GM12878 (cell line): Measurements from ENCODE around the gene MGAT1. TPM values are rescaled to one million over a fixed set of nuclear protein-coding genes. Genes with fewer than 3 reads are reported as not detected.

Experiments used
- ATAC-seq: fragments of 200-7000 bp; cut with Tn5 transposase; 3 replicates; pipeline ENCODE4 v1.9.1; 2020; ENCODE audit warnings: mild to moderate bottlenecking, moderate library complexity
- BruUV-seq: library from RNA; stranded (reverse); fragments of 400-500 nt; replicated peaks from 2 replicates; lab custom pipeline; 2021; lab: Mats Ljungman, UMichigan
- CTCF ChIA-PET: fragments of 300-600 bp; sonication (Branson Sonifier 250); formaldehyde crosslinking; extraction: SDS; loops from one replicate; lab custom pipeline; 2021; ENCODE audit warnings: inconsistent platforms; lab: Yijun Ruan, JAX
- POLR2A ChIA-PET: fragments of 350-600 bp; formaldehyde crosslinking; extraction: SDS; loops from one replicate; lab custom pipeline; 2021; ENCODE audit warnings: inconsistent platforms; lab: Charles Lee
- RAD21 ChIA-PET: fragments of 300-600 bp; sonication (Branson Sonifier 250); formaldehyde crosslinking; loops from one replicate; lab custom pipeline; 2023; ENCODE audit warnings: antibody characterized with exemption; ENCODE audit not compliant: unreplicated experiment; lab: Charles Lee
- SMC1A ChIA-PET: fragments of 300-600 bp; sonication (Branson Sonifier 250); formaldehyde crosslinking; loops from one replicate; lab custom pipeline; 2023; ENCODE audit not compliant: unreplicated experiment, uncharacterized antibody; lab: Charles Lee
- DNase-seq: peaks from one replicate; pipeline ENCODE4 v3.0.0-alpha.2; 2011; ENCODE audit warnings: low read depth, low spot score
- FAIRE-seq: peaks from 3 replicates; lab custom pipeline; 2011; peaks lifted over from hg19 to GRCh38; lab: Jason Lieb, UNC
- H2AFZ ChIP-seq: 2 replicates; pipeline ENCODE4 v1.6.0; 2011; ENCODE audit warnings: low read depth, low read length, control low read depth; ENCODE audit not compliant: control insufficient read depth
- H3K27ac ChIP-seq: 2 replicates; pipeline ENCODE4 v1.5.1; 2011; ENCODE audit warnings: control low read depth; ENCODE audit not compliant: control insufficient read depth, insufficient read depth
- H3K27me3 ChIP-seq, 2 experiments: replicated peaks in 1 of 2; 2 replicates each; pipeline versions ENCODE4 v1.6.0 to v1.6.1; 2011; ENCODE audit warnings: low read length in 1 of 2; ENCODE audit not compliant: control insufficient read depth in 2 of 2, insufficient read depth in 2 of 2
- H3K36me3 ChIP-seq, 2 experiments: 2 replicates each; pipeline ENCODE4 v1.5.1; 2011; ENCODE audit warnings: low read length in 1 of 2; ENCODE audit not compliant: control insufficient read depth in 2 of 2, insufficient read depth in 2 of 2
- H3K4me1 ChIP-seq: 2 replicates; pipeline ENCODE4 v1.6.1; 2011; ENCODE audit warnings: mild to moderate bottlenecking, low read length, moderate library complexity, mixed read lengths; ENCODE audit not compliant: control insufficient read depth, insufficient read depth
- H3K4me2 ChIP-seq: 2 replicates; pipeline ENCODE4 v1.6.0; 2011; ENCODE audit warnings: control low read depth; ENCODE audit not compliant: control insufficient read depth, insufficient read depth
- H3K4me3 ChIP-seq: fragments of 200-600 bp; sonication (generic); 2 replicates; pipeline ENCODE4 v1.5.1; 2016
- H3K79me2 ChIP-seq: 2 replicates; pipeline ENCODE4 v1.6.0; 2011; ENCODE audit warnings: low read length; ENCODE audit not compliant: control insufficient read depth, insufficient read depth
- H3K9ac ChIP-seq: 2 replicates; pipeline ENCODE4 v1.8.0; 2011; ENCODE audit warnings: low read length, control low read depth, mixed read lengths; ENCODE audit not compliant: control insufficient read depth, insufficient read depth
- H3K9me3 ChIP-seq: replicated peaks from 3 replicates; pipeline ENCODE4 v1.5.1; 2011; ENCODE audit warnings: mild to moderate bottlenecking, low read length; ENCODE audit not compliant: control insufficient read depth, insufficient read depth
- H4K20me1 ChIP-seq: 2 replicates; pipeline ENCODE4 v1.6.0; 2011; ENCODE audit not compliant: control insufficient read depth, insufficient read depth
- ETV6 ChIP-seq, 2 experiments: fragments of 450-650 bp in 1 of 2; IDR thresholded peaks in 1 of 2; conservative IDR thresholded peaks in 1 of 2; 2 replicates each; pipeline ENCODE4 v1.6.1; 2014; ENCODE audit warnings: antibody characterized with exemption in 1 of 2, borderline replicate concordance in 1 of 2, low read depth in 1 of 2, mild to moderate bottlenecking in 1 of 2, moderate library complexity in 1 of 2
- HDAC2 ChIP-seq: fragments of 200-600 bp; sonication (generic); IDR thresholded peaks from 2 replicates; pipeline ENCODE4 v1.6.1; 2017
- JUND ChIP-seq: IDR thresholded peaks from 2 replicates; pipeline ENCODE4 v1.6.1; 2012; ENCODE audit warnings: low read depth, mild to moderate bottlenecking, low read length, improper control_type of control experiment, moderate library complexity
- KAT2A ChIP-seq: conservative IDR thresholded peaks from 2 replicates; pipeline ENCODE4 v1.6.1; 2011; ENCODE audit warnings: low read depth, low read length; ENCODE audit not compliant: control insufficient read depth
- MEF2B ChIP-seq: fragments of 450-650 bp; IDR thresholded peaks from 2 replicates; pipeline ENCODE4 v1.6.1; 2018; ENCODE audit warnings: mild to moderate bottlenecking, moderate library complexity; ENCODE audit not compliant: partially characterized antibody, poor library complexity, severe bottlenecking
- NFXL1 ChIP-seq: fragments of 450-650 bp; IDR thresholded peaks from 2 replicates; pipeline ENCODE4 v1.6.1; 2017; ENCODE audit warnings: antibody characterized with exemption, mild to moderate bottlenecking, borderline replicate concordance
- PAX8 ChIP-seq: fragments of 450-650 bp; IDR thresholded peaks from 2 replicates; pipeline ENCODE4 v1.6.1; 2017; ENCODE audit warnings: mild to moderate bottlenecking, moderate library complexity
- PML ChIP-seq: IDR thresholded peaks from 2 replicates; pipeline ENCODE4 v1.6.1; 2012; ENCODE audit warnings: low read length, inconsistent platforms
- RBBP5 ChIP-seq: fragments of 200-600 bp; sonication (generic); conservative IDR thresholded peaks from 2 replicates; pipeline ENCODE4 v1.6.1; 2016
- SP1 ChIP-seq: IDR thresholded peaks from one replicate; pipeline ENCODE4 v1.6.1; 2011; ENCODE audit warnings: low read depth, low read length
- TAF1 ChIP-seq: IDR thresholded peaks from 2 replicates; pipeline ENCODE4 v1.6.1; 2011; ENCODE audit warnings: mild to moderate bottlenecking, low read depth, low read length, borderline replicate concordance
- TCF3 ChIP-seq: IDR thresholded peaks from 2 replicates; pipeline ENCODE4 v1.6.1; 2012; ENCODE audit warnings: low read depth, mild to moderate bottlenecking, low read length, borderline replicate concordance; ENCODE audit not compliant: insufficient read depth
- TCF7 ChIP-seq: IDR thresholded peaks from 2 replicates; pipeline ENCODE4 v1.6.1; 2014; ENCODE audit warnings: antibody characterized with exemption, borderline replicate concordance
- ZSCAN29 ChIP-seq: fragments of 450-650 bp; IDR thresholded peaks from 2 replicates; pipeline ENCODE4 v1.6.1; 2017; ENCODE audit warnings: mild to moderate bottlenecking, moderate library complexity
- WGBS: methylation state at CpG from one replicate; pipeline ENCODE4 v1.1.6; 2016; ENCODE audit warnings: low lambda C conversion rate; ENCODE audit not compliant: insufficient replicate concordance, insufficient coverage; ENCODE audit errors: missing lambda C conversion rate; 5-methylcytosine and 5-hydroxymethylcytosine counted together
- in situ Hi-C: fragments of 300-500 bp; cut with MboI; formaldehyde crosslinking; loops from 9 replicates; pipeline ENCODE4 v1.14.3; 2018; ENCODE audit warnings: mixed read lengths
- intact Hi-C: fragments of 100-400 bp; cut with micrococcal nuclease; formaldehyde crosslinking; loops from one replicate; pipeline ENCODE4 v1.14.2; 2022; ENCODE audit not compliant: unreplicated experiment
- polyA plus RNA-seq, 11 experiments: library from polyadenylated mRNA; depleted of rRNA in 4 of 11; unstranded in 6 of 11; stranded (reverse) in 5 of 11; fragments of >200 nt; fragmentation: Nextera tagmentation in 4 of 11; fragmentation: Illumina TruSeq in 1 of 11; extraction: Ambion mirVana in 4 of 11; extraction: Trizol in 1 of 11; gene quantifications; 1 replicate in 1 of 11; 2 replicates in 10 of 11; pipeline versions ENCODE4 v1.2.1 to v1.2.3, GENCODE V29; 2011 to 2016; ENCODE audit warnings: inconsistent platforms in 2 of 11, missing spikeins in 2 of 11, low read depth in 1 of 11
- total RNA-seq, 4 experiments: library from RNA; depleted of rRNA in 3 of 4; stranded (reverse); fragments of >200 nt in 3 of 4; fragmentation: Illumina TruSeq in 1 of 4; extraction: Trizol in 1 of 4; gene quantifications; 2 replicates each; pipeline versions ENCODE4 v1.2.1 to v1.2.3, GENCODE V29; 2013 to 2021

The MGAT1 gene
- total and polyA plus RNA-seq, 10 of the 15 experiments (the other 5 are each of a cell fraction or from before 2014, with no cell fraction given) = 3.1 to 88.4 (median 62.7) TPM

DNA sequence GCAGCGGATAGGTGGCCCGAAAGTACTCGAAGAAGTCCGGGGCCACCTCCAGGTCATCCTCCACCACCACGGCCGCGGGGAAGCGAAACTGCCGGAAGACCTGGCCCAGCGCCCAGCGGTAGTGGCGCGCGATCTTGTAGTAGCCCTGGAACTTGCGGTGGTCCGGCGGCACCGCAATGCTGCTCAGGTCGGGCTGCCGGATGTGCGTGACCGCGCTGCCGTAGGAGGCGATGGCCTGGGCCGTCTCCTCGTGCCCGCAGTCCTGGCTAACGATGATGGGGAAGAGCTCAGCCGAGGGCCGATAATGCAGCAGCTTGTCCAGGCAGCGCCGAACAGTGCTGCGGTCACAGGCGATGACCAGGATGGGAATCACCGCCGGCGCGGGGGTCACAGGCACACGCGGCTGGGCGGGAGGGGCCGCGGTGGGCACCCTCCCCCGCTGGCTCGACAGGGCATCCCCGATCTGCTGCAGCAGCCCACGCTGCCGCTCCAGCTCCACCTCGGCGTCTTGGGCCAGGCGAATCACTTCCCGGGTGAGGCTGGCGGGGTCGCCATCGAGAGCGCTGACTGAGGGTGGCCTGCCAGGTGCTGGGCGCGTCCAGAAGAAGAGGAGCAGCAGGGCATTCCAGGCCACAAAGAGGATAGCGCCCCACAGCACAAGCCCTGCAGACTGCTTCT is 10.2 kb downstream of the MGAT1 start:
- Histone ChIP-seq H3K9me3 (no peaks in the 10 kb centered on the region), H3K4me2 (no peak overlapping the region), H3K4me3 (no peak overlapping the region), H3K4me1 (no peaks in the 10 kb centered on the region; the same call in 1 of the 2 replicates), H2AFZ (no peak overlapping the region), H3K27ac (no peak overlapping the region), H3K27me3 (no peaks in the 10 kb centered on the region), H3K9ac (no peak overlapping the region), H4K20me1 (peaks cover 7% of the 10 kb centered on the region), H3K79me2 (peaks cover 35% of the 10 kb centered on the region), H3K36me3 (peaks cover 15 to 37% of the 10 kb centered on the region in 2 experiments)
- RAD21 ChIA-PET = no interaction called here
- BruUV-seq = no TSS peak
- DNase-seq (no peak), ATAC-seq (no peak), FAIRE-seq (no peak)
- CTCF ChIA-PET = interaction anchor here (1.1 to 1.4 kb wide), 2 partner anchors 20 to 38 kb away, joined by 3 read pairs; no protein-coding TSS in a partner anchor
- TF ChIP-seq PAX8 (no peak), TCF7 (no peak), NFXL1 (no peak), KAT2A (no peak), SP1 (no peak), PML (no peak), RBBP5 (no peak), JUND (no peak), MEF2B (no peak), ZSCAN29 (no peak), HDAC2 (no peak), TCF3 (no peak), ETV6 (conservative IDR thresholded peaks at IDR 0.05 in 1 of 2, IDR thresholded peaks at IDR 0.05 in 1 of 2; ENCODE audit: borderline replicate concordance in 1 of 2, low read depth in 1 of 2) (no peak), TAF1 (no peak)
- in situ Hi-C loops (no loop called here), intact Hi-C loops (no loop called here)
- WGBS = 97% methylated on average over 50 of the region's 60 CpGs
- SMC1A ChIA-PET = interaction anchor here (1.2 kb wide), 1 partner anchor 38 kb away, joined by 4 read pairs; no protein-coding TSS in a partner anchor
- POLR2A ChIA-PET = interaction anchor here (1.1 kb wide), 1 partner anchor 9 kb away, joined by 3 read pairs; no protein-coding TSS in a partner anchor
